ENCODE results near the gene BRD9. TPM values are rescaled to one million over a fixed set of nuclear protein-coding genes. Genes with fewer than 3 reads are reported as not detected.
"Not testable (repeated sequence)": the region's sequence is repeated elsewhere in the genome, so short reads cannot be mapped to it uniquely, and the experiment has no call there.

The BRD9 gene
- polyA plus RNA-seq, 1 donor: 29.4 TPM

- no peak for DNase-seq
Measured at GRCh38 chr5:902129-902916, 9.7 kb upstream of the BRD9 start.

GRCh38 chr5:900781-901180 lies 8.2 kb upstream of the BRD9 start:
- DNase-seq: no peak

DNA sequence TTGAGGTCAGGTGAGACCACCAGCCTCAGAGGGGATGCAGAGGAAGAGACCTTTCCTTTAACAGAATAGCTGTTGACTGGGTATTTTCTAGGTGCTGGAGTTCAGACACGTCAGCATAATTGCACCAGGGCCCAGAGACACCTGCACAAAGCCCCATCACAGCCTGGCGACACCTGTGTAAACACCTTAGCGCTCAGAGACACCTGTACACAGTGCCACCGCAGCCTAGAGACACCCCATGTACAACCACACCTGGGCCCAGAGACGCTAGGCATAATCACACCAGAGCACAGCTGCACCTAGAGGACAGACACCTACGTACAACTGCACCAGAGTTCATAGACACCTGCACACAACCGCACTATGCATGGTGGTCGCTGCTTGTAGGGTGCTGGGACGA lies 1.1 kb upstream of the BRD9 start:
- no peak for DNase-seq

DNA sequence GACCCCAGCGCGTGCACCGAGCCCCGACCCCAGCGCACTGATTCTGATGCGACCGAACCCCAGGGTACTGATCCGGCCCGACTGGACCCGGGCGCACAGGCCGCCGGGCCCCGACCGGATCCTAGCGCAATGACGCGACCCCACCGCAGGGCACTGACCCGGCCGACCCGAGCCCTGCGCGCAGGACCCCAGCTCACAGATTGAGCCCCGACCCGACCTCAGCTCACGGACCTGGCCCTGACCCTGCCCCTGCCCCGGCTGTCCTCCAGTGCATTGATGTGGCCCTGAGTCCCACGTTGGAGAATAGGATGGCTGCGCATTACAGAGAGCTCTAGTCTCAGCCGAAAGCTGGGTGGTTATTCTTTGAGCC lies 521 bp upstream of the BRD9 start:
- no peak for DNase-seq

- DNase-seq: no peak
Measured at GRCh38 chr5:891837-892393, 686 bp downstream of the BRD9 start.

GRCh38 chr5:891117-891836 lies 1.3 kb downstream of the BRD9 start:
- DNase-seq: no peak

GRCh38 chr5:889075-889710 lies 3.4 kb downstream of the BRD9 start:
- no peak for DNase-seq

DNA sequence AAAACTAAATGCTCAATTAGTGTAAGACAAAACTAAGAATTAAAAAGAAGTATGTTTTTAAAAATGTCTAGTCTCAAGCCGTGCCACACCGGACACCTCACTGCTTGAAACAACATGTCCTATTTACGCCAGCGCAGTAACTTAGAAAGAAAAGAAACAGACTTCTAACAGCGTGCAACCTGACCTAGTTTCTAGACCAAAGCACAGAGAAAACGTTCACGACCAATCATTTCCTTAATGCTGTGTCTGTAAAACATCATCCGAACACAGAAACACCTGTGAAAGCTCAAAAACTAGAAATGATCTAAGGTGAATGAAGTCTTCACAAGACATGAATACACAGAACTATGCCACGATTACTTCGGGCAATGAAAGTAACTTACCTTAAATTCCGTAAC lies 4.0 kb downstream of the BRD9 start:
- no peak for DNase-seq

DNA sequence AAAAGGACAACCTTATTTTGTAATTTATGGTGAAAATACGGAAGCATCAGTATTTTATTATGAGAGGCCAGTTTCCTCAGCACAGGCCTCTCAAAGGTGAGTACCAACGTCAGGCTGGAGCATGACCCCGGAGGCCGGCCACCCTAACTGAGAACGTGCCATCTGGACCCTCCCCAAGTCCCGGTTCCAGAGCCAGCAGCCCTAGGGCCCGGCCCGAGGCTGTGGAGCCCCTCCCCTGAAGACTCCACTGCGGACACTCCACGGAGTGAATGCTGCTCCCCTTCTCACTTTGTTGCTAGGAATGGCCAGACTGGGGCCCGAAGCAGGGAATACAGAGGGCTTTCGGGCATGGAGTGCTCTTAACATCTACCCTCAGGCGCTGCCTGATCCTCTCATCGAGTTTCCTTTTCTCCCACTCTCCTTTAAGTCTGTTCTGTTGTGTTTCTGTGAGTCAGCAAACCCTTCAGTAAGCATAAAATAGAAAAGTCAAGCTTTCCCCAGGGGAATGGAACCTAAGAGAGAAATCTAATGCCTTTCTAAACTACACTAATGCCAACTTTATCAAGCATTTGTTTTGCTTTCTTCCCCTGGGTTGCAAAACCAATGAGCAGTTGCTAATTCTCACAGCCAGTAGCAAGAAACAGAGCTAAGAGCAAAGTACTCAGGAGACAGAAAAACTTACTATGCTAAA lies 4.5 kb downstream of the BRD9 start:
- no peak for DNase-seq

- DNase-seq: no peak
Measured at GRCh38 chr5:886716-887325, 5.8 kb downstream of the BRD9 start.

DNA sequence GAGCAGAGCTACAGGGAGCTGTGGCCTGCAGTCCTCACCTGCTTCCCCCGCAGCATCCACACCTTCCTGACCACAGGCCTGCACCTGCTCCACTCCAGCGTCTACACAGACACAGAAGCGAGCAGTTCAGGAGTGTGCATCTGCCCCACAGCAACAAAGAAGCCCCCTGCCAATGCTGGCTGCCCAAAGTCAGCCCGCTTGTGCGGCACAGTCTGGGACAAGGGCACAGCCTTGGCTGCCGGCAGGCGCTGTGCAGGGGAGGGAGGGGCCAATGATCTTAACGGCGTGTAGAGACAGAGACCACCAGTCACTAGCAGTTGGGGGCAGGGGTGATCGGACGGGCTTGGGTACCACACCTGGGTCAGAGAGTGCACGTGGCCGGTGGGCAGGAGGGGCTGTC lies 6.6 kb downstream of the BRD9 start:
- DNase-seq: no peak

DNA sequence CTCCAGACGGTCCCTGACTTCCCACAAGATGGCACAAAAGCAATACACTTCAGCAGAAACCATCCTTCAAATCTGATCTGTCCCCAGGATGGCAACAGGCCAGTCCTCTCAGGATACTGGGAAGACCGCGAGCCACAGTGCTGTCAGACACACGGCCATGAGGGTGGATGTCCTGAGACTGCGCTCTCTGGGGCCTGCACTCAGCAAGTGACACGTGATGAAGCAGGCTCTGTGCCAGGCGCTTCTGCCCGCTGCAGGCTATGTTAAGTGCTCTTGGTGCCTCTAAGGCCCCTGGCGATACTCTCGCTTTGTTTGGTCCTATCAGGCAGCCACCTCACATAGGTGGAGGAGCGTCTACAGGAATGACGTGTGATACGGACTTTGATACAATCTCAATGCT lies 7.1 kb downstream of the BRD9 start:
- no peak for DNase-seq

DNA sequence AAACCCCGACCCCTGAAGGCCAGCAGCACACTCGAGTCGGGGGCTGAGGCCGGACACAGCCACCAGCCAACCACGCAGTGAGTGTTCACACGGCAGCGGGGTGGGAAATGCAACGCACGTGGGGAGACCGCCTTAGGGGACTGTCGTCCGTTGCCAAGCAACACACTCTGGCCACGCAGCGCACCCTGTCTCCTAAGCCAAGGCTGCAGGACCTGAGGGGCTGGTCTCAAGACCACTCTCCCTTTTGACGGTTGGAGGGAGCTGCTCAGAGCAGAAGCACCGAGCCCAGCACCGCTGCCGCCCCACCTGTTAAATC lies 7.5 kb downstream of the BRD9 start:
- no peak for DNase-seq

DNA sequence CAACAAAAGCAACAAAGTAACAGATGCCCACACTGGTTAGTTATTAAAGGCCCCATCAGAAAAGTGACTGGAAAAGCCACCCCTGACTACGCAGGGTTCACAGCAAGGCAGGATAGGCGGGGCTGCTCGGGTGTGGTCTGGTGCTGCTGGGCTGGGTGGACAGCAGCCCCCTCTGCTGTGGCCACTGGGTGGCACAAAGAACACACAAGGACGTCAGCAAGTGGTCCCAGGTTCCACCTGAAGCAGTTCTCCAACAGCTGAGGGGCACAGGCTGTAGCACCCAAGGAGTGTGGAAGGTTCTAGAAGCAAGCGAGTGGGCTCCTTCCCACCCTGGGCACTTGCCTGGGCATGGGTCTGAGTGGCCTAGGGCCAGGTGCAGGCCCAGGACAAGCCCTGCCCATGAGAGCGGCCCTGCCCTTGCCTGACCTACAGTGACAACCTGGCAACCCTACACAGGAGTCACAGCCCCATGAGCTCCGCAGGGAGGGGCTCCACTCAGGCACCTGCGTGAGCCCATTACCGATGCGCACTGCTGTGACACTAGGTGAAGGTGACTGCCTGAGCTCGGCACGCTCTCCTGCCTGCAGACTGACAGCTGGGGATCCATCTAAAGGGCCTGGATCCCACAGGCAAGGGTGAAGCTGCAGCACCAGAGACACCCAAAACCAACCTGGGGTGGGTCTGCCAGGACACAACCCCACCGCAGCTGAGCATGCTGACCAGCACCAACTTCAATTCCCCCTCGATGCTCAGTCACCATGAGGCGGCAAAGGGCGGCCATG lies 8.1 kb downstream of the BRD9 start:
- no peak for DNase-seq

- no peak for DNase-seq
Measured at GRCh38 chr5:883475-884181, 9.0 kb downstream of the BRD9 start.

- DNase-seq: no peak
Measured at GRCh38 chr5:882253-883183, 10.1 kb downstream of the BRD9 start.

- no peak for DNase-seq
Measured at GRCh38 chr5:881551-881935, 11.1 kb downstream of the BRD9 start.

DNA sequence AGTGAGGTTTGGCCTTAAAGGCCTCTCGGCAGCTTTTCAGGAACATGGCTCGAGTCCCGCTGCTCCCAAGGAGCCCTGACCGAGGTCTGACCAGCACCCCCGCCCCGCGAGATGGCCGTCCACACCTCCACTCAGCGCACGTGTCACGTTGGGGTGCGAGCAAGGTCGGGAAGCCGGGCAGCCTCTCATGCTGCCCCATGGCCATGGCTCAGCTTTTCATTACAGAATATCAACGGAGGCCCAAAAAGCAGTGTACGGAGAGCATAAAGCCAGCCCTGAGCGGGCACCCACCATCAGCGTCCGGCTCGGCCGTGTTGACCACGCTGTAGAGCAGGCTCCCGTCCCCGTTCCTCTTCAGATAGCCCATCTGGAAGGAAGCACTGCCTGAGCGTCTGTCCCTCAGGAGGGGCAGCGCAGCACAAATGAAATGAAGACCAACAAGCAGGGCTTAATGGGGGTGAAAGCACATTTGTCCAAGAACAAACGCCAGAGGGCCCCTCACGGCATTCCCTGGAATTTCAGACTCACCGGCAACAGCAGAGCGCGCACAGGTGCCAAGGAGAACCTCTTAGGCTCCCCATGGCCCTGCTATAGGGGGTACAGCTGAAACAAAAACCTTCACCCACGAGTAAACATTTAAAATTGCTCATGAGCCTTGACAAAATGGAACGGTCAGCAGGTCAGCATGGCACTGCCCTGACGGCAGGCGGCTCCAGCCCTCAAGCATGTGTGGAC lies 11.6 kb downstream of the BRD9 start:
- DNase-seq: no peak

DNA sequence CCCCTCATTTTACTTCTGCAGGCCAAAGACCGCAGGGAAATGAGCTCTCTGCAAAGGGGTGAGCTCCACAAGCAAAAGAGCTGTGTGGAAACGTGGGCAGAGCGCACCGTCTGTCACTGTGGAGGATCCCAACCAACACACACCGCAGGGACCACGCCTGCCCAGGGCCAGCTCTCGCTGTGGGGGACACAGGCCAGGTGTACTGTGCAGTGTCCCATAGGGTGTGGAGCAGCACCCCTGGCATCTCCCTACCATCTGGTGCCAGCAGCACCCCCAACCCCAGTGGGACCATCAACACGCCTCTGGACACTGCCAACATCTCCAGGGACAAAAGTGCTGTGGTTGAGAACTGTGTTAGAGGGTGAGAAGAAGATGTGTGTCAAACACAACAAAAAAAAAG lies 13.9 kb downstream of the BRD9 start:
- DNase-seq: not testable (repeated sequence)
